Thyroid gland (tissue), 4 donors: ENCODE measurements around the gene CABP2. TPM values are rescaled to one million over a fixed set of nuclear protein-coding genes. Genes with fewer than 3 reads are reported as not detected.

ENCODE experiments used
- DNase-seq, 2 donors: peaks; one replicate each; pipeline ENCODE4 v3.0.0-alpha.2; 2019
- H3K27ac ChIP-seq, 3 donors: fragments of 200-600 bp; sonication (generic); 1 replicate in 2 of 3; 2 replicates in 1 of 3; pipeline ENCODE4 v1.5.1; 2016 to 2019; ENCODE audit warnings: mild to moderate bottlenecking in 1 of 3, moderate library complexity in 1 of 3
- H3K27me3 ChIP-seq: fragments of 200-600 bp; sonication (generic); one replicate; pipeline ENCODE4 v1.5.1; 2019
- H3K36me3 ChIP-seq, 2 donors: fragments of 200-600 bp; sonication (generic); one replicate each; pipeline ENCODE4 v1.5.1; 2016 to 2019
- H3K4me1 ChIP-seq, 2 donors: fragments of 200-600 bp; sonication (generic); one replicate each; pipeline ENCODE4 v1.5.1; 2017 to 2019
- H3K4me3 ChIP-seq, 3 donors: fragments of 200-600 bp; sonication (generic); replicated peaks in 1 of 3; 1 replicate in 2 of 3; 2 replicates in 1 of 3; pipeline ENCODE4 v1.5.1; 2016; ENCODE audit warnings: mild to moderate bottlenecking in 1 of 3
- H3K9me3 ChIP-seq: fragments of 200-600 bp; sonication (generic); one replicate; pipeline ENCODE4 v1.5.1; 2017
- CTCF ChIP-seq, 6 experiments: fragments of 200-600 bp in 3 of 6; fragments of 450-650 bp in 3 of 6; sonication (generic) in 3 of 6; IDR thresholded peaks; one replicate each; pipeline ENCODE4 v1.5.1; 2016 to 2019; ENCODE audit warnings: antibody characterized with exemption in 6 of 6, mild to moderate bottlenecking in 2 of 6, inconsistent platforms in 1 of 6, moderate library complexity in 1 of 6
- POLR2A ChIP-seq, 2 donors: fragments of 450-650 bp; IDR thresholded peaks; one replicate each; pipeline ENCODE4 v1.6.1; 2017; ENCODE audit warnings: antibody characterized with exemption in 2 of 2, mild to moderate bottlenecking in 2 of 2, moderate library complexity in 1 of 2
- WGBS, 2 donors: methylation state at CpG; one replicate each; pipeline ENCODE4 v1.1.5; 2017; 5-methylcytosine and 5-hydroxymethylcytosine counted together
- intact Hi-C: fragments of 100-400 bp; cut with DNase I; formaldehyde crosslinking; loops from one replicate; pipeline ENCODE4 v1.15.1; 2023
- total RNA-seq, 4 donors: library from RNA; depleted of rRNA; stranded (reverse); fragments of >200 nt; gene quantifications; one replicate each; pipeline ENCODE4 v1.2.3, GENCODE V29; 2016

Gene CABP2
- total RNA-seq, 4 donors from 2014 or later: not detected

GRCh38 chr11:67530282-67530592, 7.0 kb upstream of the CABP2 start:
- Histone ChIP-seq H3K27ac (no peak overlapping the region), H3K27me3 (no peaks in the 10 kb centered on the region), H3K4me3 (no peak overlapping the region), H3K36me3 (no peaks in the 10 kb centered on the region), H3K9me3 (no peaks in the 10 kb centered on the region), H3K4me1 (no peaks in the 10 kb centered on the region)
- 81 to 100% methylated on average over 4 to 5 of the region's 5 CpGs for WGBS, 2 donors
- DNase-seq: no peak
- no peak for TF ChIP-seq POLR2A (IDR thresholded peaks at IDR 0.05)
- TF ChIP-seq CTCF (IDR thresholded peaks at IDR 0.05): no peak
- intact Hi-C loops: no loop called here

GRCh38 chr11:67528376-67528775, 5.1 kb upstream of the CABP2 start:
- H3K27ac ChIP-seq: no peak overlapping the region
- H3K9me3 ChIP-seq: no peaks in the 10 kb centered on the region
- 89 to 91% methylated on average over 4 of the region's 4 CpGs for WGBS, 2 donors
- DNase-seq: no peak
- no peaks in the 10 kb centered on the region for H3K27me3 ChIP-seq
- TF ChIP-seq CTCF (IDR thresholded peaks at IDR 0.05): no peak
- H3K4me3 ChIP-seq: no peak overlapping the region
- no peaks in the 10 kb centered on the region for H3K4me1 ChIP-seq
- no peaks in the 10 kb centered on the region for H3K36me3 ChIP-seq
- intact Hi-C loops: no loop called here

GRCh38 chr11:67525275-67525976, 2.2 kb upstream of the CABP2 start:
- 70 to 85% methylated on average over 4 to 5 of the region's 5 CpGs for WGBS, 2 donors
- H3K27me3 ChIP-seq: no peaks in the 10 kb centered on the region
- no peaks in the 10 kb centered on the region for H3K9me3 ChIP-seq
- DNase-seq: no peak
- no peak for TF ChIP-seq CTCF (IDR thresholded peaks at IDR 0.05)
- no peak for TF ChIP-seq POLR2A (IDR thresholded peaks at IDR 0.05)
- H3K4me1 ChIP-seq: no peaks in the 10 kb centered on the region
- H3K4me3 ChIP-seq: no peak overlapping the region
- no peak overlapping the region for H3K27ac ChIP-seq
- intact Hi-C loops: no loop called here
- no peaks in the 10 kb centered on the region for H3K36me3 ChIP-seq

- no peaks in the 10 kb centered on the region for H3K9me3 ChIP-seq
- DNase-seq: no peak
- H3K36me3 ChIP-seq: no peaks in the 10 kb centered on the region
- no peak for TF ChIP-seq CTCF (IDR thresholded peaks at IDR 0.05)
- TF ChIP-seq POLR2A (IDR thresholded peaks at IDR 0.05): no peak
- 87 to 91% methylated on average over 9 of the region's 9 CpGs for WGBS, 2 donors
- H3K27me3 ChIP-seq: no peaks in the 10 kb centered on the region
- no peak overlapping the region for H3K4me3 ChIP-seq
- intact Hi-C loops: no loop called here
- H3K4me1 ChIP-seq: no peaks in the 10 kb centered on the region
- H3K27ac ChIP-seq: no peak overlapping the region
Observed at GRCh38 chr11:67524480-67524808, 1.2 kb upstream of the CABP2 start.

- no peaks in the 10 kb centered on the region for H3K27me3 ChIP-seq
- no peak for DNase-seq
- intact Hi-C loops: no loop called here
- H3K4me3 ChIP-seq: no peak overlapping the region
- H3K36me3 ChIP-seq: no peaks in the 10 kb centered on the region
- no peaks in the 10 kb centered on the region for H3K9me3 ChIP-seq
- no peaks in the 10 kb centered on the region for H3K4me1 ChIP-seq
- TF ChIP-seq CTCF (IDR thresholded peaks at IDR 0.05): no peak
- no peak for TF ChIP-seq POLR2A (IDR thresholded peaks at IDR 0.05)
- 79 to 86% methylated on average over 7 to 18 of the region's 25 CpGs for WGBS, 2 donors
- no peak overlapping the region for H3K27ac ChIP-seq
Observed at GRCh38 chr11:67523556-67524479, 572 bp upstream of the CABP2 start.
